ENCODE results near the gene ARHGEF11.

The ARHGEF11 gene

DNA sequence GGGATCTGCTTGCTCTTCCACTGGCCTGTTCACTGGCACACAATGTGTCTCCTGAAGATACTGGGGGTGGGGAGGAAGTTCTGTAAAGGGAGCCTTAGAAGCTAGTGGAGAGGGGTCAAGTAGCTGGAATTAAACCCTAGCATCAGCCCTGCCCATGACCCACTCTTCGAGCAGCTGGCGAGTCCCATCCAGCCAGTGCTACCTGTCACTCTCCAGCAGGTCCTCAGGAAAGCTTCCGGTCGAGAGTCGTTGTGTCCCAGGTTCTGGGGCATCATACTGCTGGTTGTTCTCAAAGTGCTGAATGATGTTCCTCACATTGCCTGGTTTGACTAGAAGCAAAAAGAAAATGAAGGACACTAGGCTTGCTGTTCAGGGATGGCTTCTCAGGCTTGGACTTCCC is 94.2 kb downstream of the ARHGEF11 start:
- DNase-seq = no peak

DNA sequence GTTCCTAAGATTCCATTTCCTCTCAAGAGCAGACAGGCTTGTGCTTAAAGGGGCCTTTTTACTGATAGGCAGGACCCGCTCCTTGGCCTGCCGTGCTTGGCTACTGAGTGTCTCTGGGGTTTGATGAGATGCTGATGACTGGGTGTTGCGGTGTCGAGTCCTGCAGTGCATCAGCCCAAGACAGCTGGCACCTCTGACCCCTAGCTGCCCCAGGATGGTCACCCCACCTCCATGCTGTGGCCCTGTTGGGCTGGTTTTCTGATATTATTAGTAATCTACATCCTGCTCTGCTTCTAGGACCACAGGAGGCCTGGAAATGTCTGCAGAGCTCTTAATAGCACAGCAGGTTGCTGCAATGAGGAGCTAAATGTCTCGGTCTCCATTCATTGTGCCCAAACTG is 96.4 kb downstream of the ARHGEF11 start:
- no peak for DNase-seq

DNA sequence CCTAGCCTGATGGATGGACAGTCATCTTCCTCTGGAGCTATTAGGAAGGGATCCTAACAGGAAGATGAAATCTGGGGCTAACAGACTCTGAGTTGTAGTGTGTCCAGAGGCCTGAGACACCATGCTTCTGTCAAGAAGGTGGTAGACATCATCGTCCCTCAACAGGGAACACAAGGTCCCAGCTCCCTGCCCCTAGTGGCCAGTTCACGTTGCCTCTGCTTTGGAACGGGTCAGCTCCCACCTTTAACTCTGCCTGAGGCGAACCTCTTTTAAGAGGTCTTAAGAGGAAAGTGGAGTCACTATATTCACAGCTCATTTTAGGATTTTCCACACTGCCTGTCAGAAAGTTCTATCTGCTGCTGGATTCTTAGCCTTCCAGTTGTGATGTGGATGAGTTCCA is 96.8 kb downstream of the ARHGEF11 start:
- no peak for DNase-seq

DNA sequence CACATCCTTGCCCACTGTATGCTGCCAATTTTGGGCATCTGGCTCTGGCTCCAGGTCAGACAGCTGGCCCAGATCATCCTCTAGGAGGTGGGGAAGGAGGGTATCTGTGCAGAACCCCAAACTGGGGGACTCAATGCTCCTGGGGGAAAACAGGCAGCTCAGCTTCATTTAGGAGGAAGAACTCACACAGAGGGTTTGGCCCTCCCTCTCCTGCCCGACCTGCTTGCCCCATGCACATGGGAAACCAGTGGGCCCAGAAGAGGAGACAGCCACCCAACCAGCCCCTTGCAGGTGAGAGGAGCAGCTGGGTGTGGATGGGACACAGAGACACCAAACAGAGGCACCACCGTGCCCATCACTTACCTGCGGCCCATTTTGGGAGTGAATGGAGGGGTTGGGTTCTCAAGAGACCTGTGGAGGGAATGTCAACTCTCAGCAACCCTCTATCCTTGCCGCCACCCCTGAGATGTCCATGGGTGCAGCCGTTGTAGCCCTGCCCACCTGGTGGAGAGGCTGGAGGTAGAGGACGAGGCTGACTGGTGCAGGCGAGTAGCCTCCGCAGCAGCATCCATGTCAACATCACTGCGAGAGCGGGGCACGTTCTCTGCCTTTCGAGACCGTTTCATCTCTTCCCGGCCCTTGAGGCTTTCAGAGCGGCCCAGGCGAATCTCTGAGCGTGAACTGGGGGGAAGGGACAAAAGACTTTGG is 97.6 kb downstream of the ARHGEF11 start:
- DNase-seq = no peak

DNA sequence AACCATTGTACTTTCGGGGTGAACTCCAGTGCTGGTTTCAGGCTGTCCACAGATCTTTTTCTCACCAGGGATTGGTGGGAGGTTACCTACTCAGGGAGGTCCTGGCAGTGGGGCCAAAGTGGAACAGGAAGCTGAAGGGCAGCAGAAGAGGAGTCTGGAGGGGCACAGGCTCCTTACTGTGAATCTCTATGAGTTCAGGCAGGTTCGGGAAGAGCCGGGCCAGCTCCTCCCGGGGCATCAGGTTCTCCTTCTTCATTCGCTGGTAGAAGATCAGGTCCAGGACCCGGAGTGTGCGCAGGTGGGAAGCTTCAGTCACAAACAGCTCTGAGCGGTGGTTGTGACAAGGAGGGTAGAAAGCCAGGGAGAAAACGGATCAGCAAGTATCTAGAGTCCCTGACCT is 98.4 kb downstream of the ARHGEF11 start:
- no peak for DNase-seq

DNA sequence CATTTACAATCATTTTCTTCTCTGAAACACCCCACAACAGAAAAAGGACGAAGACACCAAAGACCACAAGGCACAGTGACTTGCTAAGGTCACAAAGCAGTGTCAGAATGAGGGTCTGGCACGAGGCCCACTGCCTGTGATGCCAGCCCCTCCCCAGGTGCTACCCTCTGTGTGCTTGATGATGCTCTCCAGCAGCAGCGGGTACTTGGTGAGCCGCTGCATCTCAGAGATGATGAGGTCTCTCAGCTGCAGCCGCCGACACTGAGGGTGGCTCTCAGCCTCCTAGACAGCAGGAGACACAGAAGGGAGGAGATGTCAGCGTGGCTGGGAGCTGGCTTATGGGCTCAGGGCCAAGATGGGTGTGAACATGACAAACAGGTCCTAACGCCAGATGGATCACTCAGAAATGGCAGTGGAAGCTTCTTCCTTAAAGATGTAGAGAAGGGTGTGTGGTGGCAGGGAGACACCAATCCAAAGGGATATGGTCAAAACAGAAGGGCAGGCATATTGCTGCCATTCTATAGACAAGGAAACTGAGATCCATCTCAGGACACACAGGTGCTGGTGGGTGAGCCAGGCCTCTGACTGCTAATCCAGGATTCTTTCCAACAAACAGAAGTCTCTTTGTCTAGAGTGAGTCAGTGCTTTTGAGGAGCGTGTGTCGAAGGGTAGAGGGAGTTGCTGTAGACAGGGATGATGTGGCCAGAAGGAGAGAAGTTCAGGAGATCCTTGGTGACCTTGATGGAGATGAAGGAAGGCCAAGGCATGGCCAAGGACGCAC is 99.5 kb downstream of the ARHGEF11 start:
- peak in 25 of 58 donors; percentile 6 to 66 (median 32) for DNase-seq

DNA sequence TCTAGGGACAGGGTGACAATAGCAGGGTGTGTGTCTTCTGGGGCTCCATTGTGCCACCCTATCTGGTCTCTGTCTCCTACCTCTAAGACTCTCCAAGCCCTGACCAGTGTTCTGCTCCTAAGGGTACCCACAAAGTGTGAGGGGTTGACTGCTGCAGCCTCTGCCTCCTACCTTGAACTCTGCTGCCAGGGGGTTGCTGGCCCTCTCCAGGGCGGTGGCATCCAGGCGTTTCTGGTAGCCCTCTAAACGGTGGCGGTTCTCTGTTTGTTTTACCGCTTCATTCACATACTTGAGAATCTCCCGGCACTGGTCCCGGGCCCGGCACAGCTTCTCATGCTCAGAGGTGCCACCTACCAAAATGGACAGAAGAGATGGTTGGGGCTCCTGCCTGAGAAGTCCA is 100.7 kb downstream of the ARHGEF11 start:
- no peak for DNase-seq

DNA sequence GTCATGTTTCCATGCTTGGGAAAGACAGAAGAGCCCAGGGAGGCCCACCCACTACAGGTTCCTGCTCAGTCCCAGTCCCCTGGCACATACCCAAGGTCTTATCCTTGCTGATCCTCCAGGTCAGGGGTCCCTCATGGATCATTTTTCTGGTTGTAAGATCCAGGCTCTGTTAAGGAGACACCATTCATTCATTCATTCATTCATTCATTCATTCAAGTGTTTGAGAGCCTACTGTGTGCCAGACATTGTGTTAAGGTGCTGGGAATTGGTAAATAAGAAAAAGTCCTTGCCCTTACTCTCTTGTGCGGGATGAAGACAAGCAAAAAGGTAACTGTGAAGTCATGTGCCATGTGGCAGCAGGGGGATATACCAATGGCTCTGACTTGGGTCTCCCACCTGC is 101.3 kb downstream of the ARHGEF11 start:
- no peak for DNase-seq

DNA sequence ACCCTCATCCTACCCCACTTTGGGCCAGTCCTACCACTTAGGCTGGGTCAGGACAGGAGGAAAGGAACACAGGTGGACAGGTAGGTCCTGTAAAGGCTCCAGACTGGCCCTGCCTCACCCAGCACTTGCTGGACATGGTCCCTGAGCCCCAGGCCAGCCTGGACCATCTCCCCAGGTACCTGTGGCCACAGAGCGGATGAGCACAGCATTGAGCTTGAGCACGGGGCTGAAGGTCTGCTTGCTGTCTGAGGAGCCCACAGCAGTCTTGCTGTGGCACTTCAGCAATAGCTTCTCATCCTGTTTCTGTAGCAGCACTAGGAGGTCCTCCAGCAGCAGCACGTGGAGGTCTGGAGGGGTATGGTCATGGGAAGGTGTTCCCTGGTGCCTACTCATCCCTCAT is 101.8 kb downstream of the ARHGEF11 start:
- DNase-seq = no peak

DNA sequence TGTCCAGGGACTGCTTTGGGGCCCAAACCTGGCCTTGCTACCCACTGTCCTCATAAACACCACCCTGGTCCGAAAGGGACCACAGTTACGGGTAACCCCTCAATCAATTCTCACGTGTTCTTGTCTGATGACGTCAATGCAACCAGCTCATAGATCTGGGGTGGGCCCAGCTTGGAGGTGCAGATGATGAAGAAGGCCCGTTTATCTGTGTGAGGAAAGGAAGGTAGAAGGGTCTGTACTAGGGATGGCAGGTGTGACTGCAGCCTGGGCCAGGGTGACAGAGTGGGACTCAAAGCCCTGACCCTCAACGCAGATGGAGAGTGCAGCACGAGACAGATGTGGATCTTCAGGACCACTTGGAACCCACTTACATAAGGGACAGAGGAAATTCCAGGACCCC is 103.0 kb downstream of the ARHGEF11 start:
- no peak for DNase-seq

DNA sequence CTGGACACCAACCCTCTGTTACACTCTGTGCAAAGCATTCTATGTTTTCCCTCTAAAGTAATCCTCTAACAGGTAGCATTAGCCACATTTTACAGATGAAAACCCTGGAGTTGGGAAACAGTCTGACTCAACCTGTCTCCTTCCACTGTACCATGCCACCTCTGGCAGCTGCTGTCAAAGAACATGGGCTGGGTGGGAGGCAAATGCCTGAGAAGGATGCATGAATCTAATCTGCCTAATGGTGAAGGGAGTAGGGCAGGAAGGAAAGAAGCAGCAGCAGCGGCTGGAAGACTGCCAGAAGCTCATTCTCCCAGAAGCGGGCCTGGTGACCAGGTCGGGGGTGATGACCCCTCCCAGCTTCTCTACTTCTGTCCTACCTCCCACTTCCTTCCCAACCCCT is 103.4 kb downstream of the ARHGEF11 start:
- peak in 1 of 58 donors; percentile 39 for DNase-seq

DNA sequence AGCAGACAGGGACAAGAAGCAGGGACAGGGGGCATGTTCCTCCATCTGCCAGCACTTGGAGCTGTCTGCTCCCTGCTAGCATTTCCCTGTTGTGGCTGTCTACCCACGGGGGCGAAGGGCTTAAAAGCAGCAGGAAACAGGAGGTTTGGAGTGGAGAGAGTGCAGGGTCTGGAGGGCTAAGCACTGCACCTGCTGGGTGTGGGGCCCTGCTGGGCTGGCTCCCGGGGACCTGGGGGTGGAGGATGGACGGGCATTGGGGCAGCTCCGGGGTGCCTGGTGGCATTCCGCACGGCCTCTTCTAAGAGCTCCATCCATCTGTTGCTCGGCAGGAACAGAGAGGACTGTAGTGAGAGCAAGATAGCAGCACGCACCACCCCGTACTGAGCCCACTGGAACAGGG is 103.9 kb downstream of the ARHGEF11 start:
- no peak for DNase-seq

DNA sequence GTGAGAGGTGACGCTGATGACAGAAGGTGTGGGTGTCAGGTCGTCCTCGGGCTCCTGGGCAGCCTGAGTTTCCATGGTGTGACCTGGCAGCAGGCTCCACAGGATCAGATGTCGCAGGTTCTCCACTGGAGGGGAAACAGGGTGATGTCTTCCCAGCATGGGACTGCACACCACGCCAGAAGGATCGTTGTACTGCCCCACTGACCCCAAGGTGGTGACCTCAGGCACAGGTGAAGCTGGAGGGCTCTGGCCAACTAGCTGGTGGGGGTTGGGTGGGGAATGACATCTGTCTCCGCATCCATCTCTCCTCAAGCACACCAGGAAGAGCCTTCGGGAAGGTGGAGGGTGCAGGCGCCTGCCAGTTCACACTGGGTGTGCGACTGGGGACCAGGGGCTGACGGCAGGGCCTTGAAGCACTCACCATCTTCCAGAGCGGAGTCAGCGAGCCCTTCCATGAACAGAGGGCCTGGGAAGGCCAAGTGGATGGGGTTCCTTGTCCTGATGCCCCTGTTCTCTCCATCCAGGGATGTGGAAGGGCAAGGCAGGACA is 105.7 kb downstream of the ARHGEF11 start:
- DNase-seq = no peak

DNA sequence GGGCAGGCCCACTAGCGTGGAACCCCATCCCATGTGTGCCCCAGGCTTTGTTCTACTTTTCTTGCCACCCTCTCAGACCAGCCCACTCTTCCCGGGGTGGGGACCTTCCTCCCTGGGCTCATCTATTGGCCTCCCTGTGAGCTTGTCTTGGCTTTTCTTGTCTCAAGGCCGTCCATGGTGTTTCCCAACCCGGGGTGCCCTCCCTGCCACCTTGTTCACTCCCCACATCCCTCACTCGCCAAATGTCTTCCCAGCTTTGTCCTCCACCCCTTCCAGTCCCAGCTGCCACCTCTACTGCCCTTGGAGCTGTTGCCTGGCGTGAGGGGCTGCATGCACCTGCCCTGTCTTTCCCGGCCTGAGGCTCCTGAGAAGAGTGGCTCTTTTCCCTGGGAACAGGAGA is 106.7 kb downstream of the ARHGEF11 start:
- DNase-seq = no peak

DNA sequence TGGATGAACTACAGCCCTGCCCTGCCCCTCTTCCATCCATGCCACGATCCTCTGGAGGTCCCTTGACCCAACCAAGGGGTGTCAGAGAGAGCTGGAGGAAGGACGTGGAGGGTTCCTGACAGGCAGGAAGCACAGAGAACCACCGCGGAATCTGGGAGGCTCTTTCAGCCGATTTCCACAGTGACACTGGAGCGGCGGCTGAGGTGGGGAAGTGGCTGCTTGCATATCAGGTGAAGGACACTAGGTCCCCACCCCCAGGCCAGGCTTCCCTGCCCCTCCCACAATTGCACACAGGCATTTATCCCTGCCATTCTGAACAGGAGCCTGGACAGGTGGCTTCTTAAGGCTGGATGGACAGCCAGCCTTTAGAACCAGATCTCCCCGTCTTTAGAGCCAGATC is 107.7 kb downstream of the ARHGEF11 start:
- DNase-seq = no peak

DNA sequence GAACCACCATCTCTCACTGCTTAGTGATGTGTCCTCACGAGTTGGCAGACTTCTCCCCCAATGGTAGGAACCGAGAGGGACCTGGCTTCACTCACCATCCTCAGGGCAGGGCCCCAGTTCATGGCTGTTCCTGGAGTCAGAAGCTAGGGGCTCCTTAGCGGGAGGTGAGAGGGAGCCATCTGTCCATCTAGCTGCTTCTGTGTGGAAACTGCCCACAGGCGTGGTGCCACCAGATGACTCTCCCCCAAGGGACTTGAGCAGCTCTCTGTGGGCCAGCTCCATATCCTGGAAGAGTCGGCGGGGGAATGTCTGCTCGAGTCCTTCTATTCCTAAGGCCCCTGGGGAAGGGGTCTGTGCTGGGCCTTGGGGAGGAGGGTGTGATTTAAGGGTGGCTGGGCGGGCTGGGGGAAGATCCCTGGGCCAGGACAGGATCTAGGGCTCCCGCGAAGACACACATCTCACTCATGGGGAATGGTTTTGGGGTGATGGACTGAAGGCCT is 108.8 kb downstream of the ARHGEF11 start:
- no peak for DNase-seq

DNA sequence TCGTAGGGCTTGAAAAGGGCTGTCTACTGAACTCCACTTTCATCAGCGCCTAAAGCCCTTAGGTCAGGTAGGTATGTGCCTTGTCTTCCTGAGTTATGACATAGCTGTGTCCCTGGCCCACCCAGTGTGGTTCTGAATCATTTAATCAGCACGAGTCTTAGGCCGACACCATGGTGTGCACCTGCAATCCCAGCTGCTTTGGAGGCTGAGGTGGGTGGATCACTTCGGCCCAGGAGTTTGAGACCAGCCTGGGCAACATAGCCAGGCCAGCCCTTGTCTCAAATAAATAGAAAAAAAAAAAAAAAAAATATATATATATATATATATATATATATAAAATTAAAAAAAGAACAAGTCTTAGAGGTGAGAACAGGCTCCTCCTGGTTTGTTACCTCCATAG is 109.4 kb downstream of the ARHGEF11 start:
- DNase-seq = no peak

DNA sequence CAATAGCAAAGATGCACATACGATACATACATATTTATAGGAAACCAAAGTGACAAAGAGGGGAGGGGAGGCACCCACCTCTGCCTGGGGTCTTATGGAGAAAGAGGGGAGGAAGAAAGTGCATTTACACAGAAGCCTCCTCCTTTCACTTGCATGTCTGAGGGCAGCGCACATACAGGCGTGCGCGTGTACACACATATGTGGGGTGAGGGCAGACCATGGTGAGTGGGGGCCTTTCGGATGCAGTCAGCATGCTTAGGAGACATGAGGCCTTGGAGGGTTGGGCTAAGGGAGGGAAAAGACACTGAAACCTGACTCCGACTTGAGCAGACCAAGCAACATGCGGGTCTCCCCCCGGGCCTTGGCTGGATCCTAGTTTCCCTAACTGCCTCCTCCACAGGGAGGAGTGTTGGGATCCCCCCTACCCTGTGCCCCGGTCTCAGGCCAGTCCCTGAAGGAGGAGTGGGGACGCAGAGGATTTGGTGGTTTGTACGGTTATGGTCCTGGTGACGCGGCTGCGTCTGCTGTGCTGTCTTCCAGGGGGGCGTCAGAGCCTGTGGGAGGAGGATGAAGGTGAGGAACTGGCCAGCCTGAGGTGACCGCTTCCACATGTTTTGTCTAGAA is 109.9 kb downstream of the ARHGEF11 start:
- no peak for DNase-seq

DNA sequence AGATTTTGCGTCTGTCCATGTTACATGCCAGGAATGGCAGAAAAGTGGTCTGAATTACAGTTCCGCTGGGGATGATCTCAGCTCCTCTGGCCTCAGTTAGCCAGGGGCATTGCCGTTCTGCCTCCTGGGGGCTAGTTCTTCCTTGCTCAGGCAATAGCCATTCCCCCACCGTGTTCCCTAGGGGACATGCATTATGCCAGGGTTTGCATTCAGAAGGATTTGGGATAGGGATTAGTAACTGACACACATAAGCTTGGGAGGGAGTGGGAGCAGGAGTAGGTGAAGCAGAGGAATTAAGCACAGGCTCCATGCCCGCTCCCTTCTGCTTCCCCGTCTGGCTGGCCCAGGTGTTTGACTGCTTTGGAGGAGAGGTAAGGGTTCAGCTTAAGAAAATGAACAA is 112.4 kb downstream of the ARHGEF11 start:
- DNase-seq = no peak

DNA sequence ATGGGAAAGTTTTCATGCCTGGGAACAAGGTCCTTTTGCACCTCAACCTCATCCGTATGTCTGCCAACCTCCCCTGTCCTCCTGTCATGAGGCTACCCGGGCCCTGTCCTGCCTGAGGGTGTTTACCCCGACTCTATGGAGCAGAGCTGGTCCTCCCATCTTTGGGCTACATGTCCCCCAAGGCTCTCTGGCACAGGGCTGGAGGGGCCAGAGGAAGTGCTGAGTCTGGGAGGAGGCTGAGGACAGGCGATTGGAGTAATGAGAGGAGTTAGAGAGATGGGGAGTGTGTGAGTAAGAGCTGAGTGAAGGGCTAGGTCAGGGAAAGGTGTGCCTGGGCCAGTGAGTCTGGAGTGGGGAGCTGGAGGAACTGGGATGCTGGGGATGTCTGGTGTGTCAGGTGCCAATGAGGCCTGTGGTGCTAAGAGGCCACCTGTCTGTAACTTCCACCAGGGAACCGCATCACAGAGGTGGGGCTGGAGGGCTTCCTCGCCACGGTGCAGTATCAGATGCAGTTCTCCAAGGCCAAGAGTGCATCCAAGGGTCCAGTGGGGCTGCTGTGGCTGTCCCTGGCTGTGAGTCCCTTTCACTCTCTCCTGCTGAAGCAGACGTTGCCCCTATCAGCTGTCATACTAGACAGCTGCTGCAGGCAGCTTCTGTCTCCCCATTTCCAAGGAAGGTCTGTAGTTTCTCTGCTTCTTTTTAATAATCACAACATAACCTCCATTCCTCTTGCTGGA is 113.4 kb downstream of the ARHGEF11 start:
- no peak for DNase-seq

DNA sequence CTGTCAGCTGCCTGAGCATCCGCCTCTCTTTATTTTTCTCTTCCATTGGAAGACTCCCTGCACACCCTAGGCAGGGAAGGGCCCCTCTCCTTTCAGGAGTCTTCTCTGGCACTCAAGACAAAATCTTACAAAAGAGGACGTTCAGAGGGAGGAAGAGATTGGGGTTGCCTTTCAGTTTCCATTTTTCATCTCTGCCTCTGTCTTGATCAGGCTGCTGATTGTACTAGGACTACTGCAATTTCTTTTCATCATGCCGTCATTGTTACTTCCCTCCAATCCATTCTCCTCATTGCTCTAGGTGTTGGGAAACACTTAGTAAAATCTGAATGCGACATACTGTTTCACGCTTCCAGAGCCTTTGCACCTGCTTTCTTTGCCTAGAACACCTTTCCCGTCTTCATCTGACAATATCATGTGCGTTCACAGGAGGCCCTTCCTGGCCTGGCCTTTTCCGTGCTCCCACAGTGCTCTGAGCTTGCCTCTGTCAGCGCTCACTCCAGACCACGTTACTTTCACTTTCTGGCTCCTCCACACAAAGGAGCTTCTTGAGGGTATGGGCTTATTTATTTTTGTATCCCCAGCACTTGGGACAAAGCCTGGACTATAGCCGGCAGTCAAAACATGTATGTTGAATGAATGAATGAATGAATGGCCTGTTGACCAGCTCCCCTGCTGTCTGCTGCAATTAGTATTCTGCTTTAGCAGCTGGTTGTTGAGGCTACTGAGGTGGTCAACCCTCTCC is 114.2 kb downstream of the ARHGEF11 start:
- DNase-seq = peak in 1 of 58 donors; percentile 1

All from anterior cingulate cortex (tissue), 58 donors.